GM18909 (cell line): ENCODE data around the gene FCSK.
"Not testable (repeated sequence)": the region's sequence is repeated elsewhere in the genome, so short reads cannot be mapped to it uniquely, and the experiment has no call there.

Source experiments
- ATAC-seq: cut with Tn5 transposase; IDR thresholded peaks from one replicate; pipeline ENCODE4 v1.9.1; 2021; ENCODE audit warnings: mild to moderate bottlenecking; ENCODE audit not compliant: unreplicated experiment, poor library complexity

Gene FCSK

DNA sequence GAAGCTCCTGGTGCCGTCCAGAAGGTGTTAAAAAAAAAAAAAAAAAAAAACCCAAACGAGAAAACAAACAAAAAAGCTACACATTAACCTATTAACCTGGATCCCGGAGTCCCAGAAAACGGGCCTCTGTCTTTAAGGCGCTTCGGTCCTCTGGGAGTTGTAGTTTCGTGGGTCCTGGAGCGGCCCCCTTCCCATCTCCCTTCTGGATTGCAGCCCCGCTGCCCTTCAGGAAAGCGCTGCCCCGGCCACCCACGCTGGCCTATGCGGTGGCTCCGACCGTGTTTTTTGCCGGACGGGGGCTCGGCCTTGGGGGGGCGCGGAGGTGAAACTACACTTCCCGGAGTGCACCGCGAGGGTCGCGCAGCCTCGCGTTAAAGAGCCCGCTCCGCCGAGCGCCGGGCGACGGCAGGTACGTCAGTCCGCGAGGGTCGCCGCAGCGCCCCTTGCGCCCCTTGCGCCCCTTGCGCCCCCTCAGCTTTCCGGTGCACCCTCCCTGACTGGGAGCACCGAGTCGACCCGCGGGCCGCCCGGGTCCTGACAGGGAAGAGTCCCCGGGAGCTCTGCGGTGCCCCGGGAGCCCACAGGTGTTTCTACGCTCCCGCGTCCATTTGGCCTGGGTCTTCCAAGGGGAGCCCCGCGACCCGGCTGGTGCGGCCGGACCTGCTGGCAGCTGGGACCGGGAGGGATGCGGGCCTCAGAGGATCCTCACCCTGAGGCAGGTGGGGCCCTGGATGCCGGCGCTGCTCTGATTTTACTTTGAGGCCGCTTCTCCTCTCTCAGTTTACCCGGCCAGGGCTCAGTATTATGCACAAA is at the start of gene FCSK:
FCSK (plus strand) TSS at position 374 of the 813 bp plus-strand sequence. CDS start 8,596 bp downstream, outside the sequence.
- peak; percentile 81 for ATAC-seq

DNA sequence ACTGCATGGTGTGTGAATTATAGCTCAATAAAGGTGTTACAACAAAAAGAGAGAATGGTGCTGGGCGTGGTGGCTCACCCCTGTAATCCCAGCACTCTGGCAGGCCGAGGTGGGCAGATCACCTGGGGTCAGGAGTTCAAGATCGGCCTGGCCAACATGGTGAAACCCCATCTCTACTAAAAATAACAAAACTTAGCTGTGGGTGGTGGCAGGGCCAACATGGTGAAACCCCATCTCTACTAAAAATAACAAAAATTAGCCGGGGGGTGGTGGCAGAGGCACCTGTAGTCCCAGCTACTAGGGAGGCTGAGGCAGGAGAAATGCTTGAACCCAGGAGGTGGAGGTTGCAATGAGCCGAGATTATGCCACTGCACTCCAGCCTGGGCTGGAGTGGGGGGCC is 48.3 kb upstream of the FCSK start:
- not testable (repeated sequence) for ATAC-seq

DNA sequence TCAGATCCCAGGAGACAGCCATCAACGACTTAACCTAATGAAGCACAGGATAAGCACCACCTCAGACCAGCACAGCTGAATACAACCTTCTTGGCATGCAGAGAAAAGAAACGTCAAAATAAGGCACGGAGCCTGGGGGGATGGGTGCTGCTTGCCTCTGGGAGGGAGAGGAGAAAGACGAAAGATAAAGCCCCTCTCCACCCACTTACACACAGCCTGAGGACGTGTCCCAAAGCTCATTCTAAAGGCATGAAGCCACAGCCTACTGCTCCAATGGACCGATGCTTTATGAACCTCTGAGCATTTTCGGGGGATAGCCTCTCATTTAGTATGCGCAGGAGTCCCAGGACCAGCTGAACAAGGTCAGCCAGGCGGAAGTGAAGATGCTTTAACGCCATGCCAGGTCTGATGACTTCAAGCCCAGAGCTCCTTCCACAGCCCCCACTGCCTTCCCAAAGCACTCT is 46.6 kb upstream of the FCSK start:
- no peak for ATAC-seq

DNA sequence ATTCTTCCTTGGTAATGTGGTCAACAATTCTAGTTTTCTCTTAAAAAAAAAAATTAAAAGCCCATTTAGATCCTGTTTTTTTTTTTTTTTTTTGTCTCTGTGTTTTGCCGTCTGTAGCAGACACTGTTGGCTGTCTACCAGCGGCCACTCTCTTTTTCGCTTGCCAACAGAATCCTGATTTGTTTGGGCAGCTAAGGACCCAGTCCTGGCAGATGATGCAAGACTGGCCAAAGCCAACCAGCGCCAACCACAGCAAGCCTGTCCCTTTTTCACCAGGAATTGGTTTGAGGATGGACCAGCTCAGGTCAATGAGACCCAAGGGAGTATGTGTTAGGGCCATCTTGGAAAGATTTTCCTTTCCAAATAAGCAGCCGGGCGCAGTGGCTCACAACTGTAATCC is 43.7 kb upstream of the FCSK start:
- ATAC-seq, result no peak

DNA sequence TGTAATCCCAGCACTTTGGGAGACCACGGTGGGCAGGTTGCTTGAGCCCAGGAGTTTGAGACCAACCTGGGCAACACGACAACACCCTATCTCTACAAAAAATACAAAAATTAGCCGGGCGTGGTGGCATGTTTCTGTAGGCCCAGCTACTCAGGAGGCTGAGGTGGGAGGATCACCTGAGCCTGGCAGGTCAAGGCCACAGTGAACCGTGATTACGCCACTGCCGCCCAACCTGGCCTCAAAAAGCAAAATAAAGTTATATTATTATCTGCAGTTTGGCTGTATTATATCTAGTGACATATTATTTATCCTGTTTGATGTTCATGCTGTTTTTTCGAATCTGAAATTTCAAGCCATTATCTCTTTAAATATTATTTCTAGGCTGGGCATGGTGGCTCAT is 42.0 kb upstream of the FCSK start:
- ATAC-seq, result no peak

DNA sequence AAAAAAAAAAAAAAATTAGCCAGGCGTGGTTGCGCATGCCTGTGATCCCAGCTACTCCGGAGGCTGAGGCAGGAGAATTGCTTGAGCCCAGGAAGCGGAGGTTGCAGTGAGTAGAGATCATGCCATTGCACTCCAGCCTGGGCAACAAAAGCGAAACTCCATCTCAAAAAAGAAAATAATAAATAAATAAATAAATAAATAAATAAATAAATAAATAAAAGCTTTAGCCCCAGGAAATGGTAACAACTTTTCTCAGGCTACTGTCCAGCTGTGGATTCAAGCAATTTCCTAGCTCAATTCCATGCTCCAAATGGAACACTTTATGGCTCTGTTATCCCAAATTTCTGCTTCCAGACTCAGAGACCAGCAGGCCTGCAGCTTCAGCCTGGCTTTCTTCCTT is 40.8 kb upstream of the FCSK start:
- ATAC-seq, result not testable (repeated sequence)

DNA sequence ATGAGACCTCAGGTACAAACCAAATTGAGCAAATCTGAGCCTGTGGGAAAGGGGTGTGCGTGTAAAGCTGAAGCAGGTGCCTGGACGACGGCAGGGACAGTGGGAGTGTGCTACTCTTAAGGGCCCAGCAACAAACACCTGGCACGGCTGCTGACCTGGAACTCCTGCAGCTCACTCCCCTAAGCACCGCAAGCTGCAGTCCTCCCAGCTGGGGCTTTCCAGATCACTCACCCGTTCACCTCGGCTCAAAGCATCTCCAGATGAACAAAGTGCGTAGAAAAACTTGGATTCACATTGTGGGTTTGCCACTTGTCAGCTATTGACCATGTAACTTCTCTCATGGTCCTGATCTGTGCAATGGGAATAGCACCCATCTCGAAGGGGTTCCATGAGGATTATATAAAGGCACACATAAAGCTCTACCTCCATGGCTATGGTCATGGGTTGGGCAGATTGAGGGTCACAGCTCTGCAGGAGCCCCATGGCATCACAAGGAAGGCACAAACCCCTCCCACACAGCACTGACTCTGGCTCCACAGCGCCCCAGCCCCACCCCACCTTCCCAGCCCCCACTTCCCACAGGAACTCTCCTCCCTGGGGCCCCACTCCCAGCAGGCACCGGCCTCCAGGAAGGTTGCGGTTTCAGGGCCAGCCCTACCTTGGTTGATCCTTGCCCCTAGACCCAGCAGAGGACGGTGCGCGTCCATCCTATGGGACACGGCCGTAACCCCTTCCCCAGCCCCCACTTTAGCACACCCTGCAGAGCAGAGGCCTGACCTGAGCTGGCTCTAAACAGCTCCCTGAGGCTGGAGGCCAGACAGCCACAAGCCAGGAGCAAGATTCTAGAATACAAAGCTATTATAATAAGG is 37.4 kb upstream of the FCSK start:
- peak; percentile 77 for ATAC-seq

DNA sequence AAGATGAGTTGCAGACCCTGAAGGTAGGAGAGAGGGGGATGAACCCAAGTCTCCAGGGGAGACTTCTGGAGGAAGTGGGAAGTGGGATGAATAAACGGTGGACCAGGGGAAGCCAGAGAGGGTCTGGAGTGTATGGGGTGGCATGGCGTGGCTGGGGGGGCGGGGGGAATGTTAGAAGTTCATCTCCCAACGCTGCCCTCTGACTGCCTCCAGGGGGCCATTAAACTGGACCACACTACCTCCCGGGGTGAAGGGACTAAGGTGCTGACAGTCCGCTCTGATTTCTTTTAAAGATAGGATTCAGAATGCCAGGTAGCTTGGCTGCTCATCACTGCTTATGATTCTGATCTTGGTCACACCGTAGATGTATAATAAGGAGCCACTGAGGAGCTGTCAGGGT is 36.7 kb upstream of the FCSK start:
- ATAC-seq, result no peak

DNA sequence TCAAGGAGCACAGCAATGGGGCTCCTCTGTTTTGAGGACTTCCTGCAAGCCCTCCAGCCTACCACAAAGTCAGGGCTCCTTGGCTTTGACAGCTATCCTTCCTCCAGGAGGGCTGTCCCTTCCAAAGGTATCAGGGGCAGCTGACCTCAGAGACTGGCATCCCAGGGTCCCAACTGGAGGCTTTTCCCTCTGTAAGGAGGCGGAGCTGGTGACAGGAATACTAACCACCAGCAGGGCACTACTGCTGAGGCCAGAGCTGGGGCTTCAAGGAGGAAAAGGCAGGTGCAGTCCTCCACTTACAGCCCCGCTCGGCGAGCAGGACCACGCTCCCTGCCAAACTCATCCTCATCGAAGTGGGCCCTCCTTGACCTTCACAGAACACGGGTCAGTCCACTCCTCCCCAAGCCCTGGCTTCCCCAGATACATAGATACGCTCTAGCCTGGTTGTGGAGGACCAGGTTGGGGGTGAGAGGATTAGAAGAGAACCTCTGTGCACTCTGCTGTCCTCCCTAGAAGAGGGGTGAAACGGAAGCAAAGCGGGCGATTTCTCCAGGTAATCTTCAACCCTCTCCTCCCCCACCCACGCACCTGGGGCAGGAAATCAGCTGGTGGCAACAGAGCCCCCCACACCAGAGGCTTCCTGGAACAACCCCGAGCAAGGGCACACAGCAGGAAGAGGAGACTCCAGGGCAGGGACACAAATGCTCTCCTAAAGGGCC is 36.0 kb upstream of the FCSK start:
- no peak for ATAC-seq

DNA sequence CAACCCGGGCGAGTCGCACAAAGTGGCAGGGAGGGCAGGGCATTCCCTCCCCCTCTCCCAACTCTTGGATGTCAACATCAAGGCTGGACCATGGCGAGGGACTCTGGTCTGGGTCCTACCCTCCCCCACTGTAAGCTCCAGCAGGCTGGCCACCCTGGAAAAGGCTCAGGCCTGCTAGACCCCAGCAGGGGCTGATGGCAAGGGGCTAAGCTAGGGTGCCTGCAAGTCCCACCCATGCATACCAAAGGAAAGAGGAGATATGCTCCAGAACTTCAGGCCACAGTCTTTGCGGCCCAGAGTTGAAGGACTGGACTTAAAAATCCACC is 35.4 kb upstream of the FCSK start:
- no peak for ATAC-seq

DNA sequence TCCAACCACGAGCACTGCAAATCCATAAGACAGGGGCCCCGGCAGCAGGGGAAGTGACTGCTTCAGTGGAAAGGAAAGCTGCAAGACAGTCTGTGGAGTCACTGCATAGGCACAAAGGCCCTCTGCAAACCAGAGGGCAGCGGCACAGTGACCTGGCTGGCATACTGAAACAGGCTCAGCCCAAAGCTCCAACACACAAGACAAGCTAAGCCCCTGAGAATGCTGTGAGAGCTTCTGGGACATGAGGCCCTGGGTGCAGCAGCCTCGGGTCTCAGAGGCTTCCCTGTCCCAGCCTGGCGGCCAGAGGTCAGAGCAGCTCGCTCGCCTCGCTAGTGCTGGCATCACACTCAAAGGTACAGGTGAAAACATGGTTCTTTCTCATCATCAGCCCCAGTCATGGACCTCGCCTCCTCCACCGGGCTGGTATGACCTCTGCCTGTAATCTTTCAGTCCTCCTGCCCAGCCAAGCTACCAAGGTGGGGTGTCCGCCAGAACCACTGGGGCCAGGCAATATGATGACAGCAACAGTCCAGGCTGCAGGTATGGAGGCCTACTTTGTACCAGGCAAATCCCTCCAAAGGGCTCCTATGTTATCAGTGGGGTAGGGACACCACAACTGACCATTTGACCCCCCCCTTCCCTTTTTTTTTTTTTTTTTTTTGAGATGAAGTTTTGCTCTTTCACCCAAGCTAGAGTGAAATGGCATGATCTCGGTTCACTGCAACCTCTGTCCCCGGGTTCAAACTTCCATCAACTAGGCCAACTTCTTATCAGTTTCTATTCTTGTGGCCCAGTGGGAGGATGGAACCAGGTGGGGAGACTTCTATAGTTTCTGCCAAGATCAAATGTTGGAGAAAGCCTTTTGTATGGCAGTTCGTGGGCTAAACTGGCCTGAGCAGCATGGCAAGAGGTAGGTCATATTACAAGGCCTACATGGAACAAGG is 34.7 kb upstream of the FCSK start:
- ATAC-seq, result no peak

DNA sequence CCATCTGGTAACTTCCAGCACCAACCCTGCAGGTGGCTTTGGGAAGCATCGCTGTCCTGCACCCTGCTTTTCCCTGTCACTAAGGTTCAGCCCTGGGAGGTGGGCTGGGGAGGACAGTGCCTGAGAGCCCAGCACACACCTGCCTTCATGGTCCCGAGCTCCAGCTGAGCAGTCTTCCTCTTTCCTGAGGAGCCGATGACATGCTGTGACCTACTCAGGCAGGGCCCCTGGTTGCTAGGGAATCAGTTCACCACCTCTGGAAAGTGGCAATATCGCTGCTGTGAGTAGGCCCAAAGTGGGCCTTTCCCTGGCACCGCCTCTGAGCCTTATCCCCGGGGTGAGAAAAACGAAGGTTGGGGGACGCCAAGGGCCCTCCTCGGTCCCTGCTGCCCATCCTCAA is 33.4 kb upstream of the FCSK start:
- ATAC-seq, result no peak

DNA sequence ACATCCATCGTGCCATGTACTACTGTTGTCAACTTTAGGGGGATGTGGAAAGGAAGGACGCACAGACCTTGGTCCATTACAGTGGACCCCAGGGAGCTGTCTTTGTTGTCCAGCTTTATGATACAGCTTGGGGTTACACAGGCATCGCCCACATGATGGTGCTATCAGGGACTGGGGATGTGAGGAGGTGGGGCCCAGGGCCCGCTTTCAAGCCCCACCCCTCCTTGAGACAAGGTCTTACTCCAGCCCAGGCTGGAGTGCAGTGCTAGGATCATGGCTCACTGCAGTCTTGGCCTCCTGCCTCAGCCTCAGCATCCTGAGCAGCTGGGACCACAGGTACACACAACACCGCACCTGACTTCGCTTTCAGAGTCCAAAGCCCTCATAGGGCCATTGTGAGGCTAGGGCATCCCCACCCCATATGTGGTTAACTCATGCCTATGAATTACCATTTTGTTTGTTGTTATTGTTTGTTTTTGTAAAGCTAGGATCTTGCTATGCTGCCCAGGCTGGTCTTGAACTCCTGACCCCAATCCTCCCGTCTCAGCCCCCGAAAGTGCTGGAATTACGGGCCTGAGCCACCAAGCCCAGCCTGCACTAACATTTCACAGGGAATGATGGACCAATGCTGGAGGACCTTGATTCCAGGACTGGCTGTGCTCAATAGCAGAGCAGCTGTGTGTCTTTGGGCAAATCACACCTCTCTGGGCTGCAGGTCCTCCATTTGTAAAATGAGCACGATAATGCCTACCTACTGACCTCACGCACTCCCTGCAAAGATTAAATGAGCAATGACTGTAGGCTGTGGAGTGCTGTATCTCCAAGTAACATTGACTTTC is 32.7 kb upstream of the FCSK start:
- no peak for ATAC-seq

DNA sequence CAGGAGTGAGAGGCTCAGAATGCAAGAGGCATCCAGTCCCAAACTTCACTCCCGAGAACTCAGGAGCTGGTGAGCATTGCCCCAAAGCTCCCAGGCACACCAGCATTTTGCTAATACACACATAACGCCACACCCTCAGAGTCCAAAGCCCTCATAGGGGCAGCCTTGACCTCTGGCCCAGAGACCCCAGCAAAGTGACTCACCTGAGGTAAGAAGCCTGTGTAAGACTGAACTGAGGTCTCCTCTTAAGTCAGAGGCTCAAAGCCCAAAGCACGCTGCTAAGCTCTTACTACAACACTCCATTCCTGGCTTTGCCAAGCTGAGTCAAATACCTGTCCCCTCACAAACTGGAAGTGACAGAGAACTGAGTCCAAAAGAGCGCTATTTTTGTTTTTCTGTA is 31.9 kb upstream of the FCSK start:
- no peak for ATAC-seq

DNA sequence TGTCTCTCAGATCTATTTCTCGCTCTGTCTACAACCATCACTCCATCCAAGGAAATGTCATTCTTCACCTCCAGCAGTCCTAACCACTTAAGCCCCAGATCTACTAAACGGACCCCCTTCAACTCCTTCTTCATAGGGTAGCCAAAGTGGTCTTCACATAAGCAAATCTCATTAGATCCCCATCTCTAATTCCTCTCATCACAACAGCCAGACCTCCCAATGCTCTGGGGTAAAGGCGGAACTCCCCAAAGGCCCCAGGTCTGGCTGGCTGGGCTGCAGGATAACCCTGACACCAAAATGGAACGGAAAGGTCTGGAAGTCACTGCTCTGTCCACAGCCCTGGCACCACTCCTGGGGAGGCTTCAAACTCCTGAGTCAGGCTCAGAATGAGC is 26.6 kb upstream of the FCSK start:
- ATAC-seq, result no peak

DNA sequence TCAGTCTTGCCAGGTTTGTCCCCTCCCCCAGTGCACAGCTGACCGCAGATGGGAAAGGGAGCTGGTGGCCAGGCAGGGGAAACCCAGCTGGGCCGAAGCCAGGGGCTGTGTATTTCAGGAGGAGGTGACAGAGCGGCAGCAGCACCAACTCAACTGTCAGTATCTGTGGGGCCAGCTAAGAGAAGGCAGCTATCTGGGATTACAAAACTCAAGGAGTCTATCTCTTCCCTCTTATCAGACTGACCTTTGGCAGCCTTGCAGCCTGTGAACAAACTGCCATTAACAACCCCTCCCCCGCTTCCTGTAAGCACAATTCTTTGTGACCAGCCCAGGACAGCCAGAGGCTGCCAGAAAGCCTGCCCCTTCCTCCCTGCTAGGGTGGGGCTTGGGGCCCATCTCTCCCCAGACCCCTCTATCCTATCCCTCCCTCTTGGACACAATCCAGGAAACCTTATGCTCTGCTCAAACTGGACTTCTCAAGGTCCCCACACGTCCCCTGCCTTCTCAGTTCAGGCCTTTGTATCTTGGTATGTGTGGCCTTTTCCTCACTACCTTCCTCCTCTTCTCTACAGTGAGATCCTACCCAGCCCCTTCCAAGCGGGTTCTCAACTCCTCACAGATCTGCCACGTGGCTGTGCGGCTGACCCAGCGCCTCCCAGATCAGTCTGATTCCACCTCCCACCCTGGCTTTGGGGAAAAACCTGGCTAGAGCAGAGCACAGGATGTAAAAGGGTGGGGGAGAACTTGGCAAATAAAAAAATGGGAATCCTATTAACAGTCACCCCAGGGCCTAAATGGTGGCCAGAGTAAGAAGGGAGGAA is 26.0 kb upstream of the FCSK start:
- ATAC-seq, result no peak

DNA sequence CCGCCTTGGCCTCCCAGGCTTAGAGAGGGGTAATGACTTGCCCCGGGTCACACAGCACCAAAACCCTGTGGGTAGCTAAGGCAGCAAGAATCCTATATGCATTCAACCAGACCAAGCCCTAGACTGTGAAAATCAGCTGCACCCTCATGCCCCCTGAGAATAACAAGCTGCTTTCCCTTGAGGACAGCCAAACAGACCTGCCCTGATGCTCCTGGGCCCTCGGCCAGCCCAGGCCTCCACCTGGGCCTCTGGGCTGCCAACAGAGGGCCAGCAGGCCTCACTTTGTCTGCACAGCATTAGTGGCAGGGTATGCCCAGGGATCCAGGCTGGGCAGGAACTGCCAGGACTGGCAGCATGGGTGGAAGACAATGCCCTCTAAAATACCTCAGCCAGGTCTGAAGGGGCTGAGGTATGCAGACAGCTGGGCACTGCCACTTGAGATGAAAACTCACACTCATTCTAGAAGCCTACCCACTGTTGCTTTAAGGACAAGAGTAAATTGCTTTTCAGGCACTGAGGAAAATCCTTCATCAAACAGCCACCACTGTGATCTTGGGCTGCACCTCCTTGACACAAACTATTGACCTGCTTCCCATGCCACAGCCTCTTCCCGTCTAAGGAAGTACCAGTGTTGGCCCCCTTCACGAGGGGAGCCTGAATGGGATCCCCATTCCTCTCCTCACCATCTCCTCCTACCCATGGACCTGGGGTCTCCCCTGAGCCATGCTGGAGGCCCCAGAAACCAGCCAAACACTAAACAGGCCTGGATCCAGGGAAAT is 24.3 kb upstream of the FCSK start:
- no peak for ATAC-seq
